NCI-H774 (cell line): ENCODE results near the gene NVL.
"Not testable (repeated sequence)": the region's sequence is repeated elsewhere in the genome, so short reads cannot be mapped to it uniquely, and the experiment has no call there.

Source experiments
- DNase-seq: peaks from one replicate; lab custom pipeline; 2025; lab: John Stamatoyannopoulos, UW

The NVL gene

DNA sequence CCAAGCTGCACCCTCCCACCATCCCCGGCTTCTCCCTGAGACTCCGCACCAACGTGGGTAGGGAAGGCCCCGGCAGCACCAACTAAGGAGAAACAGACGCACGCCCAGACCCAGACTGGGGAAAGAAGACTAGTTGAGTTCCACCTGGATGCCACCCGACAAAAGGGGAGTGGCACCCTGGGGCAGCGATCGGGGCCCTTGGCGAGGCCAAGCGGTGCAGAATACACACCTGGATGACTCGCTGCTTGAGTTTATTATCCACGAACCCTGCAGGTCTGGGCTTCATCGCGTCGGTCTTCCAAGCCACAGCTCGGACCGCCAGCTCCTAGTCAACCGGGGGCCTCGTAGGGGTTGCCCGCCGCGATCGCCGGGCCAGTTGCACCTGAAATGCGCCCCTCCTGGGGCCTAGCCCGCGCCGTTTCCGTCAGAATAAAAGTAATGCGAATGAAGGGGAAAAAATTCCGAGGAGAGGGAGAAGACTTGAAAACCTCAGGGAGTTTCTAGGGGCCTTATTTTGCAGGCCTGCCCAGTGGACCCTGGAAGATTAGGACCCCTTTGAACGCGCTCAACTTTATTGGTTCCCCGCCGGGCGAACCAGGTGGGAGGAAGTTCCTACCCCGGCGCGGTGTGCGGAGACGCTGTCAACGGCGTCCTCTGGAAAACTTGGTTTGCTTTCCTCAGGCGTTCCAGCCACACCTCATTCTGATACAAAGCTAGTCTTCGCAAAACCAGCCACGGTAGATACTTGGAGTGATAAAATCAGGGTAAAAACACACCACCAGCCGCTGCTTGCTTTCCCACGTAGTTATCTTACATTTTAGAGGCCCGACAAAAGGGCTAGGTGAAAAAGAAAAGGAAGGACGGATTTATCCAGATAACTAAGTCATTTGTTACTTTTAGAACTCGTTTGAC lies at the start of gene NVL:
Gene NVL, minus strand, starts transcription at position 331 of the 912 bp plus-strand sequence. Its CDS starts 45 bp downstream, at position 286.
- DNase-seq = peak; percentile 90

DNA sequence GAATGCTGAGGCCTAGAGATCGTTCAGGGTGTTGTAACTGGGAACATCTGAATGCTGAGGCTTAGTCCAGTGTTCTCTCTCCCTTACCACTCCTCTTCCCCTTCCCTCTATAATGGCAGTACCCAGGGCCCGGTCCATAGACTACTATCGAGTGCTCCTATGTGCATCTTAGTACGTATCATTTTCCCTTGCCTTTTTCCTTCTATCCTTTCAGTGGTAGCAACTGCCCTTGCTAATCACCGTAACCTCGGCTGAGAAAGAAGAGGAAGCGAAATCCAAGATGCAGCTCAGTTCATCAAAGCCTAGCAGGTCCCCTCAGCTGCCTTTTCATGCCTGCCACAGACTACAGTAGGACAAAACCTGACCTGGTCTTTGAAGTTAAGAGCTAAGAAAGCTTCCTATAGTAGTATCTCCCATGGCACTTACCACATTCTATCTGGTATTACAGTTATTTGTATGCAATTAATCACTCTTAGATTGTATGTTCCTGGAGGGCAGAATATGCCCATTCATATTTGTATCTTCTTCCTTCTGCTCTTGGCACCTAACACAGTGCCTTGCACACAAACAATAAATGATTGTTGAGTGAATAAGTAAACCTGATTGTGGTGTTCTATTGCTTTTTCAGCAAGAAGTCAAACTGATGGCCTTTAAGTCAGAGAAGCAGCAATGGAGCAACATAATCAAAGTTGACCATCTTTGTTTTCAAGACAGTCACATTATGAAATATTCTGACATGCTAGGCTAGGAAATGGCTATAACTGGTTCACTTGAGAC lies 49.1 kb upstream of the NVL start:
- no peak for DNase-seq

DNA sequence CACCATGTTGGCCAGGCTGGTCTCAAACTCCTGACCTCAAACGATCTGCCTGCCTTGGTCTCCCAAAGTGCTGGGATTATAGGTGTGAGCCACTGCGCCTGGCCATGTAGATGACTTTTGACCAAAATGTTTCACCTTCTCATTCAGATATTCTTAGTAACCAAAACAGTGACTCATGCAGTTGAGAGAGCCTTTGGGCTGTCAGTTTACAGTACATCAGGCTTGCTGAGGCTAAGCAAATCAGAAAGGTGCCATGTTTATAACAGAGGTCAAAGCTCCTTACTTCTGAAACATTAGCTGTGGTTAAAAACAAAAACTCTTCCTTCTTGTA lies 47.7 kb upstream of the NVL start:
- no peak for DNase-seq

DNA sequence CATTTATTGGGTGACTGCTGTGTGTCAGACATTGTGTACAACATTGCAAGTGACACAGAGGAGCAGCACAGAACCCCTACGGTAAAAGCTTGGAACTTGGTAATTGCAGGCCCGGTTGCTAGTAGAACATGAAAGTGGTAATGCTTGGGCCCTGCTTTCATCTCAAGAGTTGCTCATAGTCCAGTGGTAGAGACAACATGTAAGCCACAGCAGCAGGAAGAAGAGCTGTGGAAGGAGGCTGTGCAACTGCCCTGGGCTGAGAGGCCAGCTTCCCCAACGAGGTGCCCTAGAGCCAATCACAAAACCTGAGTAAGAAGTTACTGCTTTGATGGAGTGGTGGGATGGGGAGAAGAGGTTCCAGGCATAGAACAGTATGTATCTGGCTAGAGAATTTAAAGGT lies 45.1 kb upstream of the NVL start:
- no peak for DNase-seq

DNA sequence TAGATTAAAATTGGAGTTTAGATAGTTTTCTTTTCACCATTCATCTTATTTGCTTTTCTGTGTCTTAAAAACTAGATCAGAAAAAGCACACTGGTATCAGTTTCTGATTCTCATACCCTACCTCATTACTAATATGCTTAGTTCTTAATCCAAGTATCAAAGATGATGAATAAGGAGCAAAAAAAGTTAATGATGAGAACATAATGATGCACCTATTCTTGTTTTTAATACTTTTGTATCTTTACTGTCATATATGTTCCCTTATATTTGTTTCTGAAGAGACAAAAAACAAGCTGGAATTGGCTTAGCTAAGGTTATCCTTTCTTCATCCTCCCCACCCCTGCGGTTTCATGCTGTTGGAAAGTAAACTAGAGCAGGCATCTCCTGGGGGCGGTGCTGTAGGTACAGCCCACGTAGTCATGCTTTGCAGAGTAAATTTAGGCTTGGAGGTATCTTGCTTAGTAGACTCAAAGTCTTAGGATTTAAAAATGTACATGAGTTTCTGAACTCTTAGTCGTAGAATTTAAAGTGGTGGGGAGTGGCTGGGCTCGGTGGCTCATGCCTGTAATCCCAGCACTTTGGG lies 43.1 kb upstream of the NVL start:
- no peak for DNase-seq

DNA sequence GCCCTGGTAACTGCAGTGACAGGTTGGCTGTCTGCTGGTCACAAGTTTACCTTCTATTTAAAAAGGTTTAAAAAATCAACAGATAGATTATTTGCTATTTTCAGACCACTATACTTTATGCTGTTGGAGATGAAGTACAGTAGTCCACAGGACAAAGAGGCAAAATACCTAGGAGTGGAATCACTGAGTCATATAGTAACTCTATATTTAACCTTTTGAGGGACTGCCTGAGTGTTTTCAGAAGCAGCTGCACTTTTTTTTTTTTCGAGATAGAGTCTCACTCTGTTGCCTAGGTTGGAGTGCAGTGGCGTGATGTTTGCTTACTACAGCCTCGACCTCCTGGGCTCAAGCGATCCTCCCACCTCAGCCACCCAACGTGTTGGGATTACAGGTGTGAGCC lies 38.4 kb upstream of the NVL start:
- no peak for DNase-seq

DNA sequence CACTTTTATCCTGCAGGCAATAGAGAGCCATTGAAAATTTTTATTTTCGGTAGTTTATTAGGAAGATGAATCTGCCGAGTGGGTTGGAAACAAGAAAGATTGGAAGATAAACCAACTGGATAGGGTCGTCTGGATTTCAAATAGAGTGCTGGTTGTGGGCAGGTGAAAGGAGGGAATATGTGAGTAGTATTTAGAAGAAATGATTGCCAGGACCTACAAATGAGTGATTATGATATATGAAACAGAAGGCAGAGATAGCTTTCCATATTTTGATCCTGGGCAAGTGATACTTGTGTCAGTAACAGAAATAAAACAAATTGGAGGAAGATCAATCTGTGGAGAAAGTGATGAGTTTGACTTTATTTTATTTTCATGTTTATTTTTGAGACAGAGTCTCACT lies 29.2 kb upstream of the NVL start:
- DNase-seq = no peak

DNA sequence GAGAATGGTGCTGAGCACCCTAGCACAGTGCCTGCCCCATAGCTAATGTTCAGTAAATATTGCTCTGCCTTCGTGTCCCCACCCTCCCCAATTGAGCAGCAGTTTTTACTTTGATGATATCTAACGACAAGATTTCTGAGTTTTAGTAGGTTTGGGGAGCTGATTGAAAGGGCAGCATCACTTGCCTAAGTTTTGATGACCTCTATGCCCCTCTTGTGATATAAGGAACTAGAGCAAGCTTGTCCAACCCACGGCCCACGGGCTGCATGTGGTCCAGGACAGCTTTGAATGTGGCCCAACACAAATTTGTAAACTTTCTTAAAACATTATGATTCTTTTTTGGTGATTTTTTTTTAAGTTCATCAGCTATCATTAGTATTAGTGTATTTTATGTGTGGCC lies 28.3 kb upstream of the NVL start:
- no peak for DNase-seq

DNA sequence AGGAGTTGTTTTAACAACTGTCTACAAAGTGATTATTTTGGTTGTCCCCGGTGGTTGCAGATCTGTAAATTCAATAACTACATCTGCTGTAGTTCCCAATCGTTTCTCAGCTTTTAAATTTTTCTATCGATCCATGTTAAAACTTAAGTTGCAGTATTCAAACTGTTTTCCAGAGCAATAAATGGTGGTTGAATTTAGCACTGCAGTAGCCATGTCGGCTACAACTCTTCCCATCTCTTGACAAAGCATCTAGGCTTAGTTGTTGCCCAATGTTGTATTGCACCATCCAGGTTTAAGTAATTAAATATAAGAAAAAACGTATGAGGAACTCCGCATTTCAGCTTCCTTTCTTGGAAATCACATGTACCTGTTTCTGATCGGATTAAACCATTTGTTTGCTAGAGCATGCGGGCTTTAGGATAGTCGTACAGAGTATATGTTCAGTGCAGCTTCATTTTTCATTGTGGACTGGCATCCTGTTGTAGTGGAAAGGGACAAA lies 27.7 kb upstream of the NVL start:
- no peak for DNase-seq

DNA sequence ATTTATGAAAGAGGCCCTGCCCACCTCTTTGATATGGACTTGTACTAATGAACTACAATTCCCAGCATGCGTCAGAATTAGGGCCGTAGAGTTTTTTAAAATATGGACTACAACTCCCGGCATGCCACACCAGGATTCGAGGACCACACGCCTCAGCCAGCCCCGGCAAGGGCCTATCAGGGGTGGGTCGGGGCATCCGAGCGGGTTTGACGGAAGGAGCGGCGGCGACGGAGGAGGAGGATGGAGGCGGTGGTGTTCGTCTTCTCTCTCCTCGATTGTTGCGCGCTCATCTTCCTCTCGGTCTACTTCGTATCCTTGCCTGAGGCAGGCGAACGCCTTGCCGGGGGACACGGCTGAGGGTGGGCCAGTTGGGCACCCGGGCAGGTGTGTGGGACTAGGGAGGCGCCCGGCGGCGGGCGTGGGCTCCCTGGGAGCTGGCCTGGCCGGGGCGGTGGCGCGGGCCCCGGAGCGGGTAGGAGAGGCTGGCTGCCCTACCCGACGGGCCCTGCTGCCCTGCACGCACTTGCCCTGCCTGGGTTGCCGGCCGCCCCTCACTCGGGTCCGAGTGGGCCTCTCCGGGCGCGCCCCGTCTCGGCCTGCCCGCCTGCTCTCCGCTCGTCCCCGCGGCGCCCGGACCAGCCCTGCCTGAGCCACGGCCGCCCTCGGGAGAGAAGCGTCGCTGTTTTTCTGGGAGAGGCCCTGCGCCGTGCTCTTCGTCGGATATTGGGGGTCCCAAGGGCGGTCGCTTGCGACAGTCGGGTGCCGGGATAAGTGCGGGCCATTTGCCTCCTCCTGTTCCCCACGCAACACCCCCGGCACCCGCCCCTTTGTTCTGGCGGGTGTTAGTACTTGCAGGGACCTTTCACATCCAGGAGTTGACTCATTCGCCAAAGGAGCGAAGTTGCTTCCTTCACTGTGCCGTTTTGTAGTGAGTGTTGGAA lies 27.0 kb upstream of the NVL start, which contains the start of gene CNIH4:
Gene CNIH4, plus strand, starts transcription at position 195 of the 941 bp plus-strand sequence. Its CDS starts 46 bp downstream, at position 241.
- peak; percentile 94 for DNase-seq

DNA sequence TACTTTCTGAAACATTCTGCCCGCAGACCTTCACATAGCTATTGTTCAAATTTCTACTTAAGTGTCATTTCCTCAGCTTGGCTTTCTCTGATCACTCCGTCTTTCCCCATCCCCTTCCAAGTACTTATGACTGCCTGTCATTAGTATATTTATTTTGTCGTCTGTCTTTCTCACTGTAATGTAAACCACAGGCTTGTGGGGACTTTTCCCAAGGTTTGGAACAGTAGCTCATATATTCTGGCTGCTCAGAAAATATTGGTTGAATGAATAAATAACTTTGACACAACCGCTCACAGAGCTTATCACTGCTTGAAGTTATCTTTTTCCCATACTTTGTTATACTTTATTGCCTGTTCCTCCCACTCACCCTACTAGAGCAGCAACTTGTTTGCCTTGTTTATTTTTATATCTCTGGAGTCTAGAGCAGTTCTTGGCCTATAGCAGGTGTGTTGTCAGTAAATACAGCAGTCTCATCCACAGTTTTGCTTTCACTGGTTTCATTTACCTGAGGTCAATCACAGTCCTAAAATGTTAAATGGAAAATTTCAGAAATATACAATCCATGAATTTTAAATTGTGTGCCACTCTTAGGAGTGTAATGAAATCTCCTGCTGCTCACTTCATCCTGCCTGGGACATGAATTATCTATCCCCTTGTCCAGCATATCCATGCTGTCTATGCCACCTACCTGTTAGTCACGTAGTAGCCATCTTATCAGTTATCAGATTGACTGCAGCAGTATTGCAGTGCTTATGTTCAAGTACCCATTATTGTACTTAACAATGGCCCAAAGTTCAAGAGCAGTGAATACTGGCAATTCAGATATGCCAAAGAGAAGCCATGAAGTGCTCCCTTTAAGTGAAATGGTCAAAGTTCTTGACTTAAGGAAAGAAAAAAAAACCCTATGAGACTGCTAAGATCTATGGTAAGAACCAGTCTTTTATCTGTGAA lies 24.3 kb upstream of the NVL start:
- no peak for DNase-seq

DNA sequence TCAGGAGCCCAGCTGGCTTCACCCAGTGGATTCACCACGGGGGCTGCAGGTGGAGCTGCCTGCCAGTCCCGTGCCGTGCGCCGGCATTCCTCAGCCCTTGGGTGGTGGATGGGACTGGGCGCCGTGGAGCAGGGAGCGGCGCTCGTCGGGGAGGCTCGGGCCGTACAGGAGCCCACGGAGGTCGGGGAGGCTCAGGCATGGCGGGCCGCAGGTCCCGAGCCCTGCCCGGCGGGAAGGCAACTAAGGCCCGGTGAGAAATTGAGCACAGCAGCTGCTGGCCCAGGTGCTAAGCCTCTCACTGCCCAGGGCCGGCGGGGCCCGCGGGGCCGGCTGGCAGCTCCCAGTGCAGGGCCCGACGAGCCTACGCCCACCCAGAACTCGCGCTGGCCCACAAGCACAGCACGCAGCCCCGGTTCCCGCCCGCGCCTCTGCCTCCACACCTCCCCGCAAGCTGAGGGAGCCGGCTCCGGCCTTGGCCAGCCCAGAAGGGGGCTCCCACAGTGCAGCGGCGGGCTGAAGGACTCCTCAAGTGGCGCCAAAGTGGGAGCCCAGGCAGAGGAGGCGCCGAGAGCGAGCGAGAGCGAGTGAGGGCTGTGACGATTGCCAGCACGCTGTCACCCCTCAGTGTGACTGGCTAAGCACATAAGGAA lies 22.6 kb upstream of the NVL start:
- not testable (repeated sequence) for DNase-seq

DNA sequence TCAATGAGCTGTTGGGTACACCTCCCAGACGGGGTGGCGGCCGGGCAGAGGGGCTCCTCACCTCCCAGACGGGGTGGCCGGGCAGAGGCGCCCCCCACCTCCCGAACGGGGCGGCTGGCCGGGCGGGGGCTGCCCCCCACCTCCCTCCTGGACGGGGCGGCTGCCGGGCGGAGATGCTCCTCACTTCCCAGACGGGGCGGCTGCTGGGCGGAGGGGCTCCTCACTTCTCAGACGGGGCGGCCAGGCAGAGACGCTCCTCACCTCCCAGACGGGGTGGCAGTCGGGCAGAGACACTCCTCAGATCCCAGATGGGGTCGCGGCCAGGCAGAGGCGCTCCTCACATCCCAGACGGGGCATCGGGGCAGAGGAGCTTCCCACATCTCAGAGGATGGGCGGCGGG lies 19.7 kb upstream of the NVL start:
- not testable (repeated sequence) for DNase-seq

DNA sequence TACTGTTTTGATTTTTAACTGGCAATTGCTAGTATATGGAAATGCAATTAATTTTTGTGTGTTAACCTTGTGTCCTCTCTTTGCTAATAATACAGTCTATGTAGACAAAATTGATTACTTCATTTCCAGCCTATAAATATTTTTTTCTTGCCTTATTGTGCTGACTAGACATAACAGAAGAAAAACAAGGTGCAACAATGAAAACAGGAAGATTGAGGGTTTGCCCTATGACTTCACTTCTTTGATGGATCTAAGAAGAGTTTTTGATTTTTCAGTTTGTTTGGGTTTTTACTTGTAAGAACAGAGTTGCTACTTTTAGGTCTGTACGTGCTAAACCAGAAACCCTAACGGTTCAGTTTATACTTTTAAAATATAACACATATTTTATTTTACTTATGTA lies 18.2 kb upstream of the NVL start:
- DNase-seq = no peak

DNA sequence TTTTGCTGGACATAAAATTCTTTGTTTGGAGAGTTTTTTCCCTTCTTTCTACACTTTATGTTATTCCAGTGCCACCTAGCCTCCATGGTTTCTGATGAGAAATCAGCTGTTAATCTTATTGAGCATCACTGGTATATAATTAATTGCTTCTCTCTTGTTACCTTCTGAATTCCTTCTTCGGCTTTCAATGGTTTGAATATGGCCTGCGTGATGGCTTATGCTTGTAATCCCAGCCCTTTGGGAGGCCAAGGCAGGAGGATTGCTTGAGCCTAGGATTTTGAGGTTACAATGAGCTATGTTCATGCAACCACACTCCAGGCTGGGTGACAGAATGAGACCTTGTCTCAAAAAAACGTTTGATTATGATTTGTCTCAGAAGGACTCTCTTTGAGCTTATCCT lies 13.7 kb upstream of the NVL start:
- no peak for DNase-seq

DNA sequence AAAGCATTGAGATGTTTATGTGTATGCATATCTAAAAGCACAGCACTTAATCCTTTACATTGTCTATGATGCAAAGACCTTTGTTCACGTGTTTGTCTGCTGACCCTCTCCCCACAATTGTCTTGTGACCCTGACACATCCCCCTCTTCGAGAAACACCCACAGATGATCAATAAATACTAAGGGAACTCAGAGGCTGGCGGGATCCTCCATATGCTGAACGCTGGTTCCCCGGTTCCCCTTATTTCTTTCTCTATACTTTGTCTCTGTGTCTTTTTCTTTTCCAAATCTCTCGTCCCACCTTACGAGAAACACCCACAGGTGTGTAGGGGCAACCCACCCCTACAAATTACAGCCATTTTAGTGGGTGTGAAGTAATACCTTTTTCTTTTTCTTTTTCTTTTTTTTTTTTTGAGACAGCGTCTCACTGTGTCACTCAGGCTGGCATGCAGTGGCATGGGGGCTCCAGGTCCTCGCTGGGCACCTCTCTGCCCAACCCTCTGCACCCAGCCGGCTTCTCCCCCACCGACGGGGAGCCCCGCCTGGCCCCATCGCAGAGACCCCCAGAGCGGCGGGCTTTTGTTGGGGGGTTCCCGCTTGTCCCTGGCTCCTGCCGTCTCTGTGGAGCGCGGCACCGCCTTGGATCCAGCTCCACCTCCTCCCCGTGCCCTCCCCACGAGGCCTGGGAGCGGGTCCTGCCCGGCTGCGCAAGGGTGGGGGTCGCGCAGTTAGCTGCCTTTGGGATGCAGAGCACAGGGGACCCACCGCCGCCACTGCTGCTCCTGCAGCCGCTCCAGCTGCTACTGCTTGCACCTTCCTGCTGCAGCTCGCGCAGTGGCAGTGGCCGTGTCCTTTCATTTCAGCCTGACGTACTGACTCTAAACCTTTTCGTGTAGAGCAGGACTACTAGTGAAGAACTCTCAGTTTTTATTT lies 10.7 kb upstream of the NVL start:
- peak; percentile 26 for DNase-seq

DNA sequence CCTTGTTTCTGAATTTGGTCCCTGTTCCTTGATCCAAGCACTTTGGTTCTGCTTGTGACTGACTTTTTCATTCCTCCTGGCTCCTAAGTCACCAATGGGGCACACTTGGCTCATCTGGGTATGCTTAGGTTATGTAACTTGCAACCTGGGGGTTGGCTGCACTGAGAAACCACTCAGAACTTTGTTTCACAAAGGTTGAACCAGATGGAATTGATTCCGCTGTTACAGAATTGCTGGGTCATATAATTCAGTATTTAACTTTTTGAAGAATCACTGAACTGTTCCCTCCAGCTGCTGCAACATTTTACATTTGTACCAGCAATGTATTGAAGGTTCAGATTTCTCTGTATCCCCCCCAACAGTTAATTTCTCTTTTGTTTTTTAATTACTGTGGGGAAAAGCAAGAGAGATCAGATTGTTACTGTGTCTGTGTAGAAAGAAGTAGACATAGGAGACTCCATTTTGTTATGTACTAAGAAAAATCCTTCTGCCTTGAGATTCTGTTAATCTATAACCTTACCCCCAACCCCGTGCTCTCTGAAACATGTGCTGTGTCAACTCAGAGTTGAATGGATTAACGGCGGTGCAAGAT lies 9.6 kb upstream of the NVL start:
- DNase-seq = no peak

DNA sequence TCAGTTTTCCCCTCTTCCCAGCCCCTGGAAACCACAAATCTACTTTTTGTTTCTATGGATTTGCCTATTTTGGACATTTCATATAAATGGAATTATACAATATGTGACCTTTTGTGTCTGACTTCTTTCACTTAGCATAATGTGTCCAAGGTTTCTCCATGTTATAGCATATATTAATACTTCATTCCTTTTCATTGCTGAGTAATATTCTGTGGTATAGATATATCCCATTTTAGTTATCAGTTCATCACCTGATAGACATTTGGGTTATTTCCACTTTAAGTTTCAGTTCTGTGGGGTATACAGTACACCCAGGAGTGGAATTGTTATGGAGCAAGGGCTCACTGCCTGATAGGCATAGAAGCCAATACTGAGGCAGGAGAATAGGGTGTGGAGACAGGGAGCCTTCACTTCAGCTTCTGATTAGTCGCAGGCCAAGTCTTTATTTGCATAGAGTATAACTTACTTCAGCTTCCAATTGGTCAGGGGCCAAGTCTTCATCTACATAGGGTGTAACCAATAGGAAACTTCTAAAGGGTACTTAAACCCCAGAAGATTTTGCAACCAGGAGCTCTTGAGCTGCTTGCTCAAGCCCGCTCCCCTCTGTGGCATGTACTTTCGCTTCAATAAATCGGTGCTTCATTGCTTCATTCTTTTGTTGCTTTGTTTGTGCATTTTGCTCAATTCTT lies 8.3 kb upstream of the NVL start:
- no peak for DNase-seq
